ENCODE measurements around the gene SVBP.

DNA sequence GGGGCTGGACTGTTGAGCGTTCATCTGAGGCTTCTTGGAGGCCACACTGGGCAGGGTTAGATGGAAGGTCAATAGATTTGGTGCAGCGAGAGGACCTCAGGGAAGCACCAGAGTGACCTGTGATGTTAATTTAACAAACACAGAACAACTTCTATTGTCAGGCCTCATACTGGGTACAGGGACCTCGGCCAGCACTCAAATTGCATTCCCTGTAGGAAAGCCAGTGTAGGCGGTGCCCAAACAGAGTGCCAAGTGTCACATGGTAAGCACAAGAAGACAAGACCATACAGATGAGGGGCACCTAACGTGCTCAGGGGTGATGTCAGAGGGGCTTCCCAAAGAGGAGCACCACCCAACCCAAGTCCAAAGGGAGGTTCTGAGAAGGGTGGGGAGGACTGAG lies 31.1 kb downstream of the SVBP start:
- TF ChIP-seq, protein P1, sequence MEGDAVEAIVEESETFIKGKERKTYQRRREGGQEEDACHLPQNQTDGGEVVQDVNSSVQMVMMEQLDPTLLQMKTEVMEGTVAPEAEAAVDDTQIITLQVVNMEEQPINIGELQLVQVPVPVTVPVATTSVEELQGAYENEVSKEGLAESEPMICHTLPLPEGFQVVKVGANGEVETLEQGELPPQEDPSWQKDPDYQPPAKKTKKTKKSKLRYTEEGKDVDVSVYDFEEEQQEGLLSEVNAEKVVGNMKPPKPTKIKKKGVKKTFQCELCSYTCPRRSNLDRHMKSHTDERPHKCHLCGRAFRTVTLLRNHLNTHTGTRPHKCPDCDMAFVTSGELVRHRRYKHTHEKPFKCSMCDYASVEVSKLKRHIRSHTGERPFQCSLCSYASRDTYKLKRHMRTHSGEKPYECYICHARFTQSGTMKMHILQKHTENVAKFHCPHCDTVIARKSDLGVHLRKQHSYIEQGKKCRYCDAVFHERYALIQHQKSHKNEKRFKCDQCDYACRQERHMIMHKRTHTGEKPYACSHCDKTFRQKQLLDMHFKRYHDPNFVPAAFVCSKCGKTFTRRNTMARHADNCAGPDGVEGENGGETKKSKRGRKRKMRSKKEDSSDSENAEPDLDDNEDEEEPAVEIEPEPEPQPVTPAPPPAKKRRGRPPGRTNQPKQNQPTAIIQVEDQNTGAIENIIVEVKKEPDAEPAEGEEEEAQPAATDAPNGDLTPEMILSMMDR (IDR thresholded peaks at IDR 0.05), result no peak
- TF ChIP-seq POLR2A (IDR thresholded peaks at IDR 0.05; ENCODE audit: low read depth) (no peak), POLR2AphosphoS5 (IDR thresholded peaks at IDR 0.05) (no peak)
